CD4-positive, alpha-beta T cell treated with Interleukin-21 for 1 hour (primary cell): ENCODE data around the gene PLA2G4D.

Experiments used
- DNase-seq: peaks from one replicate; pipeline ENCODE4 v3.0.0-alpha.2; 2020

The PLA2G4D gene

DNA sequence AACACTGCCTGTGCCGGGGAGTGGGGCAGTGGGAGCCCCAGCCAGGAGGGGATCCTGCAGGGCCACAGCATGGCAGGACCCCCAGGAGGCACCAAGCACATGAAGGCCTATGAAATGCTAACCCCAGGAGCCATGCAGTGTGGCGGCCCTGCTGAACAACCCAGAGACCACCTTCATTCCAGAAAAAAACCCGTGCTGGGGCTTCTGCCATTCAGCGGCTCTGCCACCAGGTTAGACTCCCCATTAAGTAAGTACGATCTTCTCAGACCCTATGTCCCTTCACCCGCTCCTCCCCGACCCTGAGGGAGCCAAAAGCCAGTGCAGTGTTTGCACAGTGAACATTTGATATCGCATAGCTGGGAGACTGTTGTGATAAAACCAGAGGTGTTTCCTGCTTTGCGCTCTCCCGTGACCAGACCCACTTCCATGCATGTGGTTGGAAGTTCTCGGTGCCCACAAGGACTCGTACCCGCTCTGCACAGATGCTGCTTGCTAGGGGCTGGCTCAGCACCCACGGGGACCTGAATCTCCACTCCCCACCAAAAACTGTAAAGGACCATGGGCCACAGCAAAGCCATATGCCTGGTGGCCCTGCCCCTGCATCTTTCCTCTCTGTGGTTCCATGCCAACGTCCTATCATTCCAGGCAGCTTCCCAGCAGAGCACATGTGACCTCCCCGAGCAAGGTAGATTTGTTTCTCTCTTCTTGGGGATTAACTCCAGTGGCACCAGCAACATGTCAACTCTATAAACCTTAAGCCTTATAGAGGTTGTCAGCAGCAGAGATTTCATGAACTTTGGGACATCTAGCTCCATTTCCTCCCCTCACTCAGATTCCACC is 5.3 kb downstream of the PLA2G4D start:
- no peak for DNase-seq

DNA sequence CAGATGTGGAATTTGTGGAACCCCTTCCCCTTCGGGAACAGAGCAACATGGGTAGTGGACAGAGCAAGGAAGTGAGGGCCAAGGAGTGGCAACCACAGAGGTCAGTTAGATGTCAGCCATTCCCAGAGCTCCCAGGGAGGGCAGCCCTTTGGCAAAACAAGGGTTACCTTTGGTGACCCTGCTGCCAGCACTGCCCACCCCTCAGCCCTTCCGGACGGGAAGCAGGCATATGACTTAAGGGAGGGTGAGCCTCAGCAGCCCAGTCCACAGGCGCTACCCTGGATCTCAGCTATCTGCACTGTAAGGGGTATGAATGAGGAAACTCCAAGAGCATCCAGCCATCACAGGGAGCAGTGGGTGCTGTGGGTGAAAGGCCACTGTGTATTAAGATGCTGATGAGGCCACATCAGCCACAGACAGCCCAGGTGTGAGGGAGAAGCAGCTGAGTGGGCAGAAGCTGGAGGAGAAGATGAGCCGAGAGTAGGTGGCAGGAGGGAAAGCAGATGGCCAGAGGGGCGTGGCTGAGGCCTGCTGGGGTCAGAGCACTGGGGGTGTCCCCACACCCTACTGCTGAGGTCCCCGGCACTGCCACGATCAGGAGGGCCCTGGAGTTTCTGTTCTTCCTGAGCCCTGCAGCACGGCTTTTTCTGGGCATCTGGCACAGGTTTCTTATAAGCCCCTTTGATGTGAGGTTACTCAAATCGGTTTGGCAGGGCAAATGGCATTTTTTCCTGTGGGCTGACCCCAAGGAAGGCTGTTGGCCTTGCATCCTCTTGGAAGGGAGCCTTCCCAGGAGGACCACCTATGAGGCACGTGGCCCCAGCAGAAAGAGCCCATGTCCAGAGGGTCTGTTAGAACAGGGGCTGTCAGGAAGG is 6.2 kb downstream of the PLA2G4D start:
- DNase-seq: no peak

DNA sequence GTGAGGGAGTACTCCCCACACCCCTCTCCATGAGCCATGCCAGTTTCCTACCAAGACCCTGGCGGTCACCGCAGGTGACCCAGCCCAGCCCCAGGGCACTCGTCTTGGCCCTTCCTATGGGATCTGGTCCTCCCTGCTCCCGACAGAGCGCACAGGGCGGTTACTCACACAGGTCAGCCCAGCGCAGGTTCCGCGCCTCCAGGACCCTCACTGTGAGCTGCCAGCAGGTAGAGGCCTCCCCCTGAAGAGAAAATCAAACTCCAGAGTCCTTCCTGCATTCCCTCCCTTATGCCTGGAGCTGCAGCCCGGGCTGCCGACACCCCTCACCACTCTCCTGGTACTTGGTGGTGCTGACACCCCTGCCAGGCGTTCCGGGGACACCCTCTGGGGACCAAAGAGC is 6.9 kb downstream of the PLA2G4D start:
- DNase-seq: no peak

DNA sequence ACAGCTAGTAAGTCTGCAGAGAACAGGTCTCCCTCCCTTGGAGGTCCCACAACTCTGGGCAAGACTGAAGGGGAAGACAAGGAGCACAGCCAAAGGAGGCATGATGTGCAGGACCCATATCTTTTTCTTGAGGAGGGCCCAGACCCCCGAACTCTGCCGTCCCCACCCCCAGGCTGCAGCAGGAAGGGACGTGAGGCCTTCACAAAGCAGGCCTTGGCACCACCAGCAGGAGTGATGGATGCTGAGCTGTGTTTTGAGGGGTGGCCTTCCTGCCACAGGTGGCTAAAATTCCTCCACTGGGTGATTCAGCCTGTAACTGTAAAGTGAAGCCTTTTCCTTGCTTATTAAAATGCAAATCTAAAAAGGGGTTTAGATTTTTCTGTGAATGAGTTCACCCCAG is 8.6 kb downstream of the PLA2G4D start:
- no peak for DNase-seq

DNA sequence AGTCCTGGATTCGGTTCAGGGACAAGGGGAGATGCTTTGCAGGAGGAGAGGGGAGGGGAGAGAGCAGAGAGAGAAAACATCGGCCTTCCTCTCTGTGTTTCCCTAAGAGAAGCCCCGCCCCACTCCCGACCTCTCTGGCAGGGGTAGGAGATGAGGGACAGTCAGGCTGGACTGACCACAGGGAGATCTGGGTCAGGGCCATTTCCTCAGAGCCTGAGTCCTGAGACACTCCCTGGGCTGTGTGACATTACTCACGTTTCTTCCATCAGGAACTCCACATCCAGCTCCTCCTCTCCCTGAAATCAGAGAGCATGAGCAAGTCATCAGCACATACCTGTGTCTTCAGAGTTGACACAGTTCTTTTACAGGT is 9.1 kb downstream of the PLA2G4D start:
- DNase-seq: no peak

DNA sequence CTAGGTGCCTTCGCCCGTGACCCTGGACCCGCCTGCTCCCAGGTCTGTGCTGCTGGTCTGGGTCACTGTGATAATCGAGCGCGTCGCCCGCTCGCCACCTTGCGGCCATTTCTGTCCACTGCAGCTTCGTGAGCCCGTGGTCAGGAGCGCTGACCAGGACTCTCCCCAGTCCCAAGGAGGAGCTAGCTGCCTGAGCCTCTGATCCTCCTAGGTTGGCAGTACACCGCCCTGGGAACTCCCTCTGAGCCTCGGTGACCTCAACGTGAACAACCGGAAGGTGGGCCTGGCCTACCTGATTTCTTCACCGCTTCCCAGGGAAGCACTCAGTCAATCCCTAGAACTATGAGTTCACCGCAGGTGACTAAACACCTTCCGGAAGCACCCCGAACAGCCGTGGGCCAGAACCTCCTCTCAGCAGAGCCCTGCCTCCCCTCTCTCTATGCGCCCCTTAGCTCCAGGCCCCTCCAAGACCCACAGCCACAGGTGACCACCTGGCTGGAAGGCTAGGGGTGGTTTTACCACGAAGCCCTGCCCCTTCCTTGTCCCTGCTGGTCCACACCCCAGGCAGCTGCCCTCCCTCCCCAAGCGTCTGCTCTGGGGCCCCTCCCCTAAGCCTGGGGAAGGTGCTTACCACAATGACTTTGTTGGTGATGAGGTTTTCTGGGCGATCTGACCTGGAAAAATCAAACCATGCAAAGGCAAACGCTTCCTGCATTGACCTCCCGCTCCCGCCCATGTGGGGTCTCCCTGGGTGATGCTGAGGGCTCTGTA is 9.7 kb downstream of the PLA2G4D start:
- DNase-seq: peak; percentile 47

DNA sequence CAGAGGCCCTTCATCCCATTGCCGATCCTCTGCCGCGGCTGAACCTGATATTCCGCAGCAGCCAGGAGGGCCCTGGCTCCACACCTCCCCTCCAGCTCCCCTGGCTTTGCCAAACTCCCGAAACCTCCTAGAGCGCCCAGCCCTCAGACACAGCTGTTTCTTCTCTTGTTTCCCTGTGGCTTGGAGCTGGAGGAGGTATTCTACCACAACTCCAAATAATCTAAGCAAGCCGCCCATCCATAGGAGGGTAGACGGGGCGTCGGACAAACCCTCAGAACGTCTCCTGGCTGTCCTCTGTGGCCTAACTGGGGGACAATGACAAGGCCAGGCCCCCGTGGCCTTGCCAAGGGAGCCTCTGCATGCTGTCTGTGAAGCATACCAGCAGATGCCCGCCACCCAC is 10.4 kb downstream of the PLA2G4D start:
- DNase-seq: no peak

DNA sequence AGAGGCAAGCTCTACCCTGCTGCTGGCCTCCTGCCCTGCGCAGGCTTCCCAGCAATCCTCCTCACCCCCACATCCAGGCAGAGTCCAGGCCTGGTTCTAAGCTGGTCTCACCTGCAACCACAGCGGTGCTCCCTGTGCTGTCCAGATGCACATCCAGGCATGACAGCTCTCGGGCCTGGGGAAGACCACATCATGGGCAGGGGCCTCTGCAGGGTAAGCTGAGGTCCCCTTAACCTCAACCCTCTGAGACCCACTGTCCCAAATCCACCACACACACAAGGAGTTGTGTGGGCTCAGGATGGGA is 10.8 kb downstream of the PLA2G4D start:
- no peak for DNase-seq

DNA sequence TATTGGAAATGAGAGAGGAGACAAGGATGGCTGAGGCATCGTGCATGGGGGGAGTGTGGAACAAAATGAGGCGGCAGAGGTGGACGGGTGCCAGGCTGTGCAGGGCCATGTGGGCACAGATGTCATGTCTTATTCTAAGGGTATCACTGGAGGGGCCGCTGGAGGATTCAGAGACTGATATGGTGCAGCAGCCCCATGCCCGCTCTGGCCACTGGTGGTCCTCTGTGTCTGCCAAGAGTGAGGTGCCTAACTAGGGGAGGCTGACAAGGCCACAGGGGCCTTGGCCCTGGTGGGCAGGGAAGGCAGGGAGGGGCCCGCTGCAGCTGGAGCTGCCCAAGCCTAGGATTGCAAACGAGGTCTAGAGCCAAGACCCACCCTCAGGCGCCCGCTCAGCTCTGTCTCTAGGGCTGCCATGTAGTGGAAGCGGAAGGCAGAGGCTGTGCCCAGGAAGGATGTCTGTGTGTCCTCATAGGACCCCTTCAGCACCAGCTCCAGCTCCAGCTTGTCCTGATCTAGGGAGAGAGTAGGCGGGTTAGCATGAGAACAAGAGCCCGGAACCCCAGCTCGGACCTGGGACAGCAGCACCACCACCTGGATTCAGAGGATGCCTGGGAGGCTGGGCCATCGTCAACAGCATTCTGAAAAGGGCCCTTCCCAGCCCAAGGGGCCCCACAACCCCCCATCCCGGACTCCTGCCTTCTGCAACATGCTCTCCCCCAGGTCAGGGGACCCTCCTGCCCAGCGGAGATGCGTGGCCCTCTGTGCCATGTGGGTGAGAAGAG is 11.3 kb downstream of the PLA2G4D start:
- no peak for DNase-seq

DNA sequence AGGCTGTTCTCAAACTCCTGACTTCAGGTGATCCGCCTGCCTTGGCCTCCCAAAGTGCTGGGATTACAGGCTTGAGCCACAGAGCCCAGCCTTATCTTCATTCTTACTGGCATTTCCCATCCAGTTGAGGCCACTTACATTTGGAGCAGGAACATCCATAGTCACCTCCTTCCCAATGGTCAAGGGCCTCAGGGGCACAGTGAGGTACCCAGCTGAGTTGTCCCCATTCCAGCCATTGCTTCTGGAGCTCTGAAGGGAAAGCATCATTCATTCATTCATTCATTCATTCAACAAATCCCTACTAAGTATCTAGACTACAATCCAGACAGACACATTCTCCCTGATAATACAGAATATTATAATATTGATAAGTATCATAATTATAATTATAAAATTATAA is 12.2 kb downstream of the PLA2G4D start:
- DNase-seq: no peak

DNA sequence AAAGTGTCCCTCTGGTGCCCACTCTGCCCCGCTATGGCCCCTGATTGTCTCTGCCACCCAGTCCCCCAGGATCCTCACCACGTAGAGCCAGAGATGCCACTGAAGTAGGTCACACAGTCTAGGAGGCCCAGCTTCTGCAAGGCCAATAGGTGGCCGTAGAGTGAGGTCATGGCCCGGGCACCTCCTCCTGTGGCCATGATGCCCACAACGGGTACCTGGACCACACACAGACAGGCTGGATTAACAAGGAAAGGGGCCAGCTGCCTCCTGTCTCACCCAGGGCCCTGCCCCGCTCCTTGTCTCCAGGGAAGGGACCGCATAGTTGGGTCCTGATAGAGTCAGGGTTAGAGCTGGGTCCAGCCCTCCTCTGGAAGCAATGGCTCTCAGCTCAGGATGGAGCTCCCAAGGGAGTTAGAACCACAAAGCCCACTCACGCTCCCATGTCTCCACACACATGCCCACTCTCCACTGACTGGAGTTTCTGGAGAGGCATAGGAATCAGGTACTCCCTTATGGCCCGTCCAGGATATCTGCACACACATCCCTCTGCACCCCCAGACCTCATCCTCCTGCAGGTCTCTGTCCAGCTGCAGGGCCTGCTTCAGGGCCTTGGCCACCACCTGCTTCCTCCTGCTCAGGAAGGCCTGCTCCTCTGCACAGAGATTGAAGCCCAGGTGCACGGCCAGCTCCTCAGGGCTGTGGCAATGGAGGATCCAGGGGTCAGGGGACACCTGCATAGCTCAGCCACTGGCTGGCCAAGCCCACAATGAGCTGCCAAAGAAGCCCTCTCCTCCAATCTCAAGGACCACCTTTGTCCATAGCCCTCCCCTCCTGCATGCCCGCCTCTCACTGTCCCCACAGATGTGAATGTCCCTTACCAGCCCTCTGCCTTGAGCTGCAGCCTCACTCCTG is 13.2 kb downstream of the PLA2G4D start:
- no peak for DNase-seq

DNA sequence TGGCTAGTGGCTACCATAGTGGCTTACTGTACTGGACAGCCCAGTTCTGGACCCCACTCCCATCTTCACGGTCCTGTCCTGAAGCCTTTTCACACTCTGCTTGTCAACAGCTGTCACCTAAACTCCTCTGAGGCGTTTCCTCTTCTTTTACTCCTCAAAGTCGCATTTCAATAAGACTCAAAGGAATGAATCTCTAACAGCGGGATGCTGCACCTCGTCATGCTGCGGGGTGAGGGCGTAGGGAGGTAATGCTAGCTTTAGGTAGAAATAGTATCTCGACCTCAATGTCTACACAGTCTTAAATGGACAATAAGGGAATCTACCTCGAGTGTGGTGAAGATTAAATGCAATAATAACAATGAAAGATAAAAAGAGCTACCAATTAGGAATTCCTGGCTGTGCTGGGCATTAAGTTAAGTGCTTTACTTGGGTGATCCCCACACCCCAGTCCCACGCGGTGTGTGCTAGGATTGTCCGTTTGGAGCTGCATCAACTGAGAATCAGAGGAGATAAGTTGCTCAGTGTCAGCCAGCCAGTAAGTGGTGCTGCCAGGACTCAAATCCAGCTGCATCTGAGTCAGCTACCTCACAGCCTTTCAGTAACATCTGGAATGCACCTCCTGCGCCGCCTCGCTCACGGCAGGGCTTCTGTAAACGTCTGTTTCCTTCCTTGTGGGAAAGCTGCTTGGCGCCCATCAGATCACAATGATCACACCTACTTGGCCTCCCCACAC is 14.0 kb downstream of the PLA2G4D start:
- DNase-seq: no peak

DNA sequence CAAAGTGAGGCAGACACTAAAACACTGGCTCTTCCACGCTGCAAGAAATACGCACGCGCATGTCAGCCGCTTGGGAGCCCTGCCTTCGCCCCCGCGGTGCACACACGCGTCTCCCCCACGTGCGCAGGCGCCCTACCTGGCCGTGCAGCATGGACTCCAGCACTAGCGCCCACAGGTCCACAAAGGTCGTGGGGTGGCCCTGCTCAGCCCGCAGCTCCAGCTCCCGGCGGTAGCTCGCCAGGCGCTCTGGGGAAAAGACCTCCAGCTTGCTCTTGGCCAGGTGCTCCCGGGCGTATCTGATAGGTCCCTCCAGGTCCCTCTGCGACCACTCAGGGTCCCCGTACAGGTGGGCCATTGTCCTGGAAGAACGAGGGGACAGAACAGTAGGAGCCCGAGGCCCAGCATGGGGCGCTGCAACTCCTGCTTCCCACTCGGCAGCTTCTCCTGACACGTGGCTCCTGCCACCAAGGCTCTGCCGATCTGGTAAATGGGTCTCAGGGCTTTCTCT is 14.9 kb downstream of the PLA2G4D start:
- DNase-seq: no peak

DNA sequence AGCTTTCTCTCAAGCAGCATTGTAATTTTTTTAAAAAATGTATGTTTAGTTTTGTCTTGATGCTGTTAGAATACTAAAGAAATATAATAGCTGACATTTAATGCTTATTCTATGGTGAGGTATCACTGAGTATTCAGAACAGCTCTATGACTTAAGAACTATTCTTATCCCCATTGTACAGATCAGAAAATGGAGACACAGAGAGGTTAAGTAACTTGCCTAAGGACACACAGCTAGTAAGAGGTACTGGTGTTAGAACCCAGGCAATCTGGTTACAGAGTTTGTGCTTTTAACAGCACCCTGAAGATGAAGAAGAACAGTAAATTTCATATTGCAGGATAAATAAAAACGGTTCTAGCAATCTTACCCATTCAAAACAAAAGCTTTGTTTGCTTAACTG is 15.5 kb downstream of the PLA2G4D start:
- DNase-seq: no peak

DNA sequence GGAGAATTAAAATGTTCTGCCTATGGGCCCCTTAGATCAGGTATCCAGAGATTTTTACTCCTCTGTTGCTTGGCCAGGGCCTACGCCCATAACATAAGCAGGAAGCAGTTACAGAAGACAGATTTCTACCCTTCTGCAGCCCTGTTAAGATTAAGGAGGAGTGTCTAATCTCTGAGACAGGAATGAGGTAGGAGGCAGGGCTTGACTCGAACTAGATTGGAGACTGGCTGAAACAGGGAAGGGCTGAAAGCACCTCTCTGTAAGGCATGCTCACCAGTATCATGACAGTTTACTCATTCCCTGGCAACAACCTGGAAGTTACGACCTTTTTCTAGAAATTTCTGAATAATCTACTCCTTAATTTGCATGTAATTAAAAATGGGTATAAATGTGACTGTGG is 16.7 kb downstream of the PLA2G4D start:
- DNase-seq: no peak

DNA sequence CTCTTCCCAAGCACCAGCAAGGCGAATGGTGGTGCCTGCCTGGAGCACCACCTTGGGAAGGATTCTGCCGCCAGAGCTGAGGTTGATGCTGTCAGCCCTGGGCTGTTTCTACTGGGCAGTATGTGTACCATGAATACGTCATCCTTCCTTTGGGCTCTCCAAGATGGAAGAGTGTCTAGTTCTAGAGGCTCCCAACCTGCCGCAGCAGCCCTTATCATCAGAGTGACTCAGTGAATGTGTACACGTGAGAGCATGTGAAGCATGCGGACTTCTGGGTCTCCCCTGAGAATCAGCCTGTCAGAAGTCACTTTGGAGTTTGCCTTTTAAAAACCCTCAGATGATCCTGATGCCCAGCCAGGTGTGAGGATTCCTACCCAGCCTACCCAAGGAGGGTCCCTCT is 20.9 kb downstream of the PLA2G4D start:
- DNase-seq: no peak

DNA sequence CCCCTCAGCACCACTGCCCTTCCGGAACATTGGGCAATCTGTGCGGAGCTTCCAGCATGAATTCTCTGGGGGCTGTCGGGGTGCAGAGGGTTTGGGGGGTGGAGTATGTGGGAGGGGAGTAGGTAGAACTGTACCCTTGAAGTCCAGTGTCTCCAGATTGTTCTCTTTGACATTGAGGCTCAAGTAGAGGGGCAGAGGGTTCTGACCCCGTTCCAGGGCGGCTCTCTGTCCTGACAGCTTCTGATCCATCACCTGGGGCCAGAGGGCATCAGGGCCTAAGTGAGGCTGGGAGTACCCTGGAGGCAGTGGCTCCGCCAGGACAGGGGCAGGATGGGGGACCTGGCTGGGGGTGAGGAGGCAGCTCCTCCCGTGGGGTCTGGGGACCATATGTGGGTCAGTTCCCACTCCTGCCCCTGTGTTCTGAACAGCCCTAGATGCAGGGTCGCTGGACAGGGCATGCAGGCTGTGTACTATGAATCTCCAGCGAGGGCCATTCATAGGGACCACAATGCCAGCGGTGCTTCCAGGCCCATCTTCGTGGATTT is 22.1 kb downstream of the PLA2G4D start:
- DNase-seq: no peak

DNA sequence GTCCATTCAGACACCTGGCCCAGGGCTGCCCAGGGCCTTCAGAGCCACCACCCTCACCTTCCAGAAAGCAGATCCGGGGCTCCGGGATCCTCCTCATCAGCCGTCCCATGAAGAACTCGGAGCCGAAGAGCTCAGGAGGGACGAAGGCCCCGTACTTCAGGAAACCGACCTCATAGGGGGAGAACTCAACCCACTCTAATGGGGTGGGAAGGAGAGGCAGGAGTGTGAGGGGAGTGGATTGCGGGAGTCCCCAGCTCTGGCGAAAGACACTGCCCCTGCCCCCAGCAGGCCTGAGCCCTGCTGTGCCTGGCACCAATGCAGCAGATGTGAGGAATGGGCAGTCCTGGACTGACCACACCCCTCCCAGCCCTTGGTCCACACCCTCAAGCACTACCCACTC is 22.6 kb downstream of the PLA2G4D start:
- DNase-seq: no peak

DNA sequence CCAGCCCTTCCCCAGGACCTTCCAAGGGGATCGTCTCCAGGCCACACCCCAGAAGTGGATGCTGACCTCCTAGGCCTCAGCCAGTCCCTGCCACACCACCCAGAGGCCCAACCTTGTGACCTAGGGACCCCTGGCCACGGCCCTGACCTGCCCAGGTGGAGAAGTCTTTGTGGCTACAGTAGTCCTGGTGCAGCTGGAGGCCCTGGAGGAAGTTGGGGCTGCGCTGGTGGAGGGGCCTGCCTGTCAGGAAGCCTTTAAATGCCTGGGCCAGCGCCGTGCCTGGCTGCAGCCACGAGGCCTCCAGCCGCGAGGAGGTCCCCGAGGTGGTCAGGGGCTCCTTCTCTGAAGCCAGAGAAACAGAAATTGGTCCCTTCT is 23.4 kb downstream of the PLA2G4D start:
- no peak for DNase-seq

DNA sequence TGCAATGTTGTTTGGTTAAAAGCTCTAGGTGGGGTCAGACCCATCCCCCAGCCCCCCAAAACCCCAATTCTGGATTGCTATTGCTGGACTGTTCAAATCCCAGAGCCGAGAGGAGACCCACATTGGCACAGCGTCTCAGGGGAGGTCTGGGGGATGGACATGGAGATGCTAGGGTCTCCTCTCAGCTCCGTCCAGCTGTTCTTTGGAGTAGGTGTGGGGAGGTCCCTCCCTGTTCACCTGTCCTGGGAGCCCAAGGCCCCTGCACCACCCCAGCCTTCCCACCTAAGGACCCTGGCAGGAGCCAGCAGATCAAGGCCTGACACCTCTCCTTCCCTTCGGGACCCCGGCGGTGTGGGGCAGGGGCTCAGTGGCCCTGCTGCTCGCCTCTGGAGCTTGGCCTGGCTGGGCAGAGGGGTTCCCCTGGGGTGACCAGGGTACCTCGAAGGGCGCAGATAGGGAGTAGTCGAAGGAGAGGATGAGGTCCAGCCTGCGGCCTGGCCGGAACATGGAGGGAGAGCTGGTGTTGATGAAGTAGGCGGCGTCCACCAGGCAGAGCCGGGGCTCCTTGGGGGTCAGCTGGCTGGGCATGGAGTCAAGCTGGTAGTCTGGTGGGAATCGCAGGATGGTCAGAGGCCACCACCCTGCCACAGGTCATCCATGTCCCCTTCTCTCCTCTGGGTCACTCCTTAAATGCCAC is 23.9 kb downstream of the PLA2G4D start:
- no peak for DNase-seq
